ENCODE data around the gene EXOC6B. TPM values are rescaled to one million over a fixed set of nuclear protein-coding genes. Genes with fewer than 3 reads are reported as not detected.

Gene EXOC6B
- total and polyA plus RNA-seq, 9 of the 15 experiments (the other 6 are each of a cell fraction or from before 2014, with no cell fraction given): 0.28 to 4.2 (median 2.0) TPM

DNA sequence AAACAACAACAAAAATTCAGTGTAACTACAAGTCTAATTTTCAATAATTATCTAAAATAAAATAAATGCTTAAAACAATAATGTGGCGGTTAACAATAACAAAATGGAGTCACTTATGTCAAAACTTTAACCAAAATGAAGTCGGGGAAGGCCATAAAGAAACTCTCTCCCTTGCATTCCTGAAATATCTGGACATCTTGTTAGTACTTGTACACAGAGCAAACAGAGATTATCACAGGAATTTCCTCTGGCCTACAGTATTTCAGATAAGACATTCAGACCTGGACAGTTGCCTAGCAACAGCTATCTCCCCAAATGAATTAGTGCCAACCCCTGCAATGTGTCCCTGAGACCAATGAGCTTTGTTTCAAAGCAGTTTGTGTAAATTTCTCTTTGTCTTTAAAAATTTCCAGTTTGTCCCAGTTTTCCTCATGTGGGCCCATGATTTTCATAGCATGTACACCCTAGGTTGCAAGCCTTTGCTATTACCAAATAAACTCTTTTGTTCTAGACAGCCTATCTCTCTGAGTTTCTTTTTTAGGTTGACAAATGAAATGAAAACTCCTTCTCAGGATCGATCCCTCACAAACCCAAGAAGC, 68.6 kb downstream of the EXOC6B start (continued):
- TF ChIP-seq, protein P1, sequence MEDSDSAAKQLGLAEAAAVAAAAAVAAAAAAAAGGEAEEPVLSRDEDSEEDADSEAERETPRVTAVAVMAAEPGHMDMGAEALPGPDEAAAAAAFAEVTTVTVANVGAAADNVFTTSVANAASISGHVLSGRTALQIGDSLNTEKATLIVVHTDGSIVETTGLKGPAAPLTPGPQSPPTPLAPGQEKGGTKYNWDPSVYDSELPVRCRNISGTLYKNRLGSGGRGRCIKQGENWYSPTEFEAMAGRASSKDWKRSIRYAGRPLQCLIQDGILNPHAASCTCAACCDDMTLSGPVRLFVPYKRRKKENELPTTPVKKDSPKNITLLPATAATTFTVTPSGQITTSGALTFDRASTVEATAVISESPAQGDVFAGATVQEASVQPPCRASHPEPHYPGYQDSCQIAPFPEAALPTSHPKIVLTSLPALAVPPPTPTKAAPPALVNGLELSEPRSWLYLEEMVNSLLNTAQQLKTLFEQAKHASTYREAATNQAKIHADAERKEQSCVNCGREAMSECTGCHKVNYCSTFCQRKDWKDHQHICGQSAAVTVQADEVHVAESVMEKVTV (CRISPR knock-in tag; IDR thresholded peaks at IDR 0.05): peak; percentile 33; the same call in 1 of the 2 replicates
- TF ChIP-seq ZNF707 (CRISPR knock-in tag; conservative IDR thresholded peaks at IDR 0.05) (0 out of 2 replicates have a peak, but pooled peaks have one; percentile 16), TCFL5 (CRISPR knock-in tag; conservative IDR thresholded peaks at IDR 0.05) (peak; percentile 84; the same call in 1 of the 2 replicates), ZC3H11A (IDR thresholded peaks at IDR 0.05; ENCODE audit: low read depth, low read length) (no peak), ERF (CRISPR knock-in tag; IDR thresholded peaks at IDR 0.05) (0 out of 2 replicates have a peak, but pooled peaks have one; percentile 37), RBM17 (IDR thresholded peaks at IDR 0.05; ENCODE audit: borderline replicate concordance, low read depth, low read length) (no peak), ZFP1 (CRISPR knock-in tag; IDR thresholded peaks at IDR 0.05) (peak; percentile 56; the same call in 1 of the 2 replicates), NEUROD1 (IDR thresholded peaks at IDR 0.05; ENCODE audit: borderline replicate concordance, low read depth, low read length, partially characterized antibody) (no peak), FOXP1 (CRISPR knock-in tag; IDR thresholded peaks at IDR 0.05) (no peak), HDAC6 (IDR thresholded peaks at IDR 0.05; ENCODE audit: low read depth, low read length) (no peak), HDGF (IDR thresholded peaks at IDR 0.05) (no peak), ZNF551 (CRISPR knock-in tag; IDR thresholded peaks at IDR 0.05) (no peak), CC2D1A (IDR thresholded peaks at IDR 0.05) (no peak), ZNF354B (CRISPR knock-in tag; IDR thresholded peaks at IDR 0.05) (peak; percentile 36; the same call in 1 of the 2 replicates), NONO (IDR thresholded peaks at IDR 0.05; ENCODE audit: low read depth in 2 of 2, low read length in 1 of 2) (no peak), NR2F6 (CRISPR knock-in tag; IDR thresholded peaks at IDR 0.05) (no peak), KLF13 (tag; IDR thresholded peaks at IDR 0.05; ENCODE audit: borderline replicate concordance, low read depth) (0 out of 2 replicates have a peak, but pooled peaks have one; percentile 13), NFE2 (IDR thresholded peaks at IDR 0.05; ENCODE audit: low read depth) (no peak)
- TF ChIP-seq, protein P2, sequence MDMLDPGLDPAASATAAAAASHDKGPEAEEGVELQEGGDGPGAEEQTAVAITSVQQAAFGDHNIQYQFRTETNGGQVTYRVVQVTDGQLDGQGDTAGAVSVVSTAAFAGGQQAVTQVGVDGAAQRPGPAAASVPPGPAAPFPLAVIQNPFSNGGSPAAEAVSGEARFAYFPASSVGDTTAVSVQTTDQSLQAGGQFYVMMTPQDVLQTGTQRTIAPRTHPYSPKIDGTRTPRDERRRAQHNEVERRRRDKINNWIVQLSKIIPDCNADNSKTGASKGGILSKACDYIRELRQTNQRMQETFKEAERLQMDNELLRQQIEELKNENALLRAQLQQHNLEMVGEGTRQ (CRISPR knock-in tag; IDR thresholded peaks at IDR 0.05): no peak
- TF ChIP-seq, protein P3, sequence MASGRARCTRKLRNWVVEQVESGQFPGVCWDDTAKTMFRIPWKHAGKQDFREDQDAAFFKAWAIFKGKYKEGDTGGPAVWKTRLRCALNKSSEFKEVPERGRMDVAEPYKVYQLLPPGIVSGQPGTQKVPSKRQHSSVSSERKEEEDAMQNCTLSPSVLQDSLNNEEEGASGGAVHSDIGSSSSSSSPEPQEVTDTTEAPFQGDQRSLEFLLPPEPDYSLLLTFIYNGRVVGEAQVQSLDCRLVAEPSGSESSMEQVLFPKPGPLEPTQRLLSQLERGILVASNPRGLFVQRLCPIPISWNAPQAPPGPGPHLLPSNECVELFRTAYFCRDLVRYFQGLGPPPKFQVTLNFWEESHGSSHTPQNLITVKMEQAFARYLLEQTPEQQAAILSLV (tag; IDR thresholded peaks at IDR 0.05): peak; percentile 63; the same call in 1 of the 2 replicates
- TF ChIP-seq, protein P4, sequence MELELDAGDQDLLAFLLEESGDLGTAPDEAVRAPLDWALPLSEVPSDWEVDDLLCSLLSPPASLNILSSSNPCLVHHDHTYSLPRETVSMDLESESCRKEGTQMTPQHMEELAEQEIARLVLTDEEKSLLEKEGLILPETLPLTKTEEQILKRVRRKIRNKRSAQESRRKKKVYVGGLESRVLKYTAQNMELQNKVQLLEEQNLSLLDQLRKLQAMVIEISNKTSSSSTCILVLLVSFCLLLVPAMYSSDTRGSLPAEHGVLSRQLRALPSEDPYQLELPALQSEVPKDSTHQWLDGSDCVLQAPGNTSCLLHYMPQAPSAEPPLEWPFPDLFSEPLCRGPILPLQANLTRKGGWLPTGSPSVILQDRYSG (tag; conservative IDR thresholded peaks at IDR 0.05; ENCODE audit: low read depth): peak; percentile 95
- TF ChIP-seq, protein P5, sequence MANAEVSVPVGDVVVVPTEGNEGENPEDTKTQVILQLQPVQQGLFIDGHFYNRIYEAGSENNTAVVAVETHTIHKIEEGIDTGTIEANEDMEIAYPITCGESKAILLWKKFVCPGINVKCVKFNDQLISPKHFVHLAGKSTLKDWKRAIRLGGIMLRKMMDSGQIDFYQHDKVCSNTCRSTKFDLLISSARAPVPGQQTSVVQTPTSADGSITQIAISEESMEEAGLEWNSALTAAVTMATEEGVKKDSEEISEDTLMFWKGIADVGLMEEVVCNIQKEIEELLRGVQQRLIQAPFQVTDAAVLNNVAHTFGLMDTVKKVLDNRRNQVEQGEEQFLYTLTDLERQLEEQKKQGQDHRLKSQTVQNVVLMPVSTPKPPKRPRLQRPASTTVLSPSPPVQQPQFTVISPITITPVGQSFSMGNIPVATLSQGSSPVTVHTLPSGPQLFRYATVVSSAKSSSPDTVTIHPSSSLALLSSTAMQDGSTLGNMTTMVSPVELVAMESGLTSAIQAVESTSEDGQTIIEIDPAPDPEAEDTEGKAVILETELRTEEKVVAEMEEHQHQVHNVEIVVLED (CRISPR knock-in tag; IDR thresholded peaks at IDR 0.05): peak; percentile 41; the same call in 1 of the 2 replicates

All from K562 (cell line).